Mammary epithelial cell (primary cell): Measurements from ENCODE around the gene CCDC142.

Experiments used
- CTCF ChIP-seq, 2 donors: IDR thresholded peaks in 1 of 2; conservative IDR thresholded peaks in 1 of 2; 2 replicates each; pipeline ENCODE4 v1.5.1; 2011 to 2012; ENCODE audit warnings: inconsistent platforms in 2 of 2, low read length in 2 of 2, mild to moderate bottlenecking in 2 of 2, control low read depth in 1 of 2, low read depth in 1 of 2; ENCODE audit not compliant: insufficient read depth in 1 of 2; ENCODE audit errors: extremely low read depth in 1 of 2
- EZH2 ChIP-seq: IDR thresholded peaks from 2 replicates; pipeline ENCODE4 v1.6.1; 2012; ENCODE audit warnings: low read length, inconsistent platforms, borderline replicate concordance

DNA sequence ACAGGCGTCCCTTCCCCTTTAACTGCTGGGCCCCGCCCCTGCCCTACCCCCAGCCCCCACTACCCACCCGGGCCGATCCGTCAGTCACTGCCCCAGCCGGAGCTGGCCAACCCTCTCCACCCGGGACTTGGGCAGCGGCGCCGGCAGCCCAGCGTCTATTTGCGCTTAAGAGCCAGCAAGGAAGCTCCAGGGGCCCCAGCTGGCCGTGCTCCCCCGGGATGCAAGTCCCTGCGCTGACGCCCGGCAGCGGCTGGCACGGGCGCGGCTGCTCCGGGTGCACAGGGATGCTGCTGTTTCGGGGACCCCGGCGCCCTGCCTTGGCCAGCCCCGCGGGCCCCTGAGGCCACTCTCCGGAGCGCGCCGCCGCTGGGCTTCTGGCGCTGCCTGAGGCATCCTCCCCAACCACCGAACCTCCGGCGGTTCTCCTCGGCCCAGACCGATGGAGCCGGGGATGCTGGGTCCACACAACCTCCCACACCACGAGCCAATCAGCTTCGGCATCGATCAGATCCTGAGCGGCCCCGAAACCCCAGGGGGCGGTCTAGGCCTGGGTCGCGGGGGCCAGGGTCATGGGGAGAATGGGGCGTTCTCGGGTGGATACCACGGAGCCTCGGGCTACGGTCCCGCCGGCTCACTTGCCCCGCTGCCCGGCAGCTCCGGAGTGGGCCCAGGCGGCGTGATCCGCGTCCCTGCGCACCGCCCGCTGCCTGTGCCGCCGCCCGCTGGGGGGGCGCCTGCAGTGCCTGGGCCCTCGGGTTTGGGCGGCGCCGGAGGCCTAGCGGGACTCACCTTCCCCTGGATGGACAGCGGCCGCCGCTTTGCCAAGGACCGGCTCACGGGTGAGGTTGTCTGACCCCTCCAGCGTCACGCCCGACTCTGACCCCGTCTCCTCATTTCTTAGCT, 31.8 kb upstream of the CCDC142 start, which contains the start of gene TLX2:
- no peak for TF ChIP-seq CTCF (conservative IDR thresholded peaks at IDR 0.05 in 1 of 2, IDR thresholded peaks at IDR 0.05 in 1 of 2; ENCODE audit: extremely low read depth in 1 of 2, insufficient read depth in 1 of 2, low read depth in 1 of 2, low read length in 2 of 2)
- no peak for TF ChIP-seq EZH2
